ENCODE results near the gene DNAJB12. TPM values are rescaled to one million over a fixed set of nuclear protein-coding genes. Genes with fewer than 3 reads are reported as not detected.

The DNAJB12 gene
- total and polyA plus RNA-seq, 8 donors = 25.1 to 38.9 (median 28.3) TPM

- intact Hi-C loops (cut with DNase I) = loop anchor here in 1 of 2 donors (10.0 kb wide), 3 partner anchors 62 to 372 kb away; partner anchors contain the start of genes CHST3 and DDIT4
- peaks cover 59 to 78% of the 10 kb centered on the region in 2 donors for H3K4me1 ChIP-seq
- no peaks in the 10 kb centered on the region for H3K9me3 ChIP-seq
- no peaks in the 10 kb centered on the region for H3K27me3 ChIP-seq
- DNase-seq (no peak), ATAC-seq (no peak)
- H3K27ac ChIP-seq = peak overlapping the region; percentile 78 to 82
- peaks cover 0 to 74% of the 10 kb centered on the region in 2 donors for H3K36me3 ChIP-seq
- no peak overlapping the region for H3K4me3 ChIP-seq
- TF ChIP-seq CTCF (IDR thresholded peaks at IDR 0.05) = no peak
Measured at GRCh38 chr10:72336259-72337038, 18.3 kb downstream of the DNAJB12 start.

GRCh38 chr10:72335394-72336258 is 19.1 kb downstream of the DNAJB12 start:
- peak; percentile 0 for ATAC-seq
- DNase-seq = peak in 1 of 4 donors; percentile 82
- peak overlapping the region; percentile 78 to 82 for H3K27ac ChIP-seq
- H3K9me3 ChIP-seq = no peaks in the 10 kb centered on the region
- no peak overlapping the region for H3K4me3 ChIP-seq
- H3K27me3 ChIP-seq = no peaks in the 10 kb centered on the region
- TF ChIP-seq CTCF (IDR thresholded peaks at IDR 0.05) = no peak
- intact Hi-C loops (cut with DNase I) = loop anchor here in 1 of 2 donors (10.0 kb wide), 3 partner anchors 61 to 371 kb away; partner anchors contain the start of genes CHST3 and DDIT4
- peaks cover 63 to 78% of the 10 kb centered on the region in 2 donors for H3K4me1 ChIP-seq
- H3K36me3 ChIP-seq = peaks cover 0 to 66% of the 10 kb centered on the region in 2 donors

- peak overlapping the region; percentile 78 to 82 for H3K27ac ChIP-seq
- no peak overlapping the region for H3K4me3 ChIP-seq
- ATAC-seq (peak; percentile 14), DNase-seq (peak in 2 of 4 donors; percentile 87 to 92)
- TF ChIP-seq CTCF (IDR thresholded peaks at IDR 0.05) = no peak
- intact Hi-C loops (cut with DNase I) = loop anchor here in 1 of 2 donors (10.0 kb wide), 3 partner anchors 60 to 370 kb away; partner anchors contain the start of genes CHST3 and DDIT4
- no peaks in the 10 kb centered on the region for H3K27me3 ChIP-seq
- H3K9me3 ChIP-seq = no peaks in the 10 kb centered on the region
- H3K4me1 ChIP-seq = peaks cover 58 to 78% of the 10 kb centered on the region in 2 donors
- peaks cover 0 to 59% of the 10 kb centered on the region in 2 donors for H3K36me3 ChIP-seq
Measured at GRCh38 chr10:72334825-72335393, 19.8 kb downstream of the DNAJB12 start.

GRCh38 chr10:72334196-72334824 is 20.4 kb downstream of the DNAJB12 start:
- H3K27me3 ChIP-seq = no peaks in the 10 kb centered on the region
- peak in 1 of 4 donors; percentile 57 for DNase-seq
- ATAC-seq = no peak
- H3K9me3 ChIP-seq = no peaks in the 10 kb centered on the region
- no peak overlapping the region for H3K4me3 ChIP-seq
- H3K36me3 ChIP-seq = peaks cover 0 to 53% of the 10 kb centered on the region in 2 donors
- intact Hi-C loops (cut with DNase I) = loop anchor here in 1 of 2 donors (10.0 kb wide), 3 partner anchors 60 to 370 kb away; partner anchors contain the start of genes CHST3 and DDIT4
- H3K4me1 ChIP-seq = peaks cover 58 to 84% of the 10 kb centered on the region in 2 donors
- peak overlapping the region; percentile 82 to 86 for H3K27ac ChIP-seq
- TF ChIP-seq CTCF (IDR thresholded peaks at IDR 0.05) = no peak
